ENCODE data around the gene DPF3. TPM values are rescaled to one million over a fixed set of nuclear protein-coding genes. Genes with fewer than 3 reads are reported as not detected.

Gene DPF3
- polyA plus RNA-seq, 2 donors = 0.16 to 0.37 TPM

- Histone ChIP-seq H3K27ac (ENCODE audit: low read depth in 2 of 2, low read length in 1 of 2) (no peak overlapping the region), H3K4me1 (ENCODE audit: control insufficient read depth in 2 of 2, insufficient read depth in 2 of 2, low read length in 1 of 2) (no peaks in the 10 kb centered on the region), H3K4me3 (ENCODE audit: low read depth in 1 of 2, low read length in 2 of 2) (peak overlapping the region in 1 of 2 donors; percentile 68), H3K36me3 (ENCODE audit: control insufficient read depth in 2 of 2, insufficient read depth in 2 of 2, low read length in 1 of 2) (no peaks in the 10 kb centered on the region), H3K9me3 (ENCODE audit: control insufficient read depth in 2 of 2, insufficient read depth in 1 of 2, low read depth in 1 of 2, low read length in 1 of 2) (no peaks in the 10 kb centered on the region), H3K27me3 (ENCODE audit: control insufficient read depth in 1 of 2, insufficient read depth in 2 of 2, low read length in 2 of 2) (no peaks in the 10 kb centered on the region)
- WGBS, 2 donors = 72 to 84% methylated on average over 22 of the region's 22 CpGs
These were observed 31.4 kb upstream of the DPF3 start for GRCh38 chr14:72925171-72925759.

- Histone ChIP-seq H3K27ac (ENCODE audit: low read depth in 2 of 2, low read length in 1 of 2) (no peak overlapping the region), H3K27me3 (ENCODE audit: control insufficient read depth in 1 of 2, insufficient read depth in 2 of 2, low read length in 2 of 2) (no peaks in the 10 kb centered on the region), H3K4me3 (ENCODE audit: low read depth in 1 of 2, low read length in 2 of 2) (no peak overlapping the region), H3K4me1 (ENCODE audit: control insufficient read depth in 2 of 2, insufficient read depth in 2 of 2, low read length in 1 of 2) (no peaks in the 10 kb centered on the region), H3K9me3 (ENCODE audit: control insufficient read depth in 2 of 2, insufficient read depth in 1 of 2, low read depth in 1 of 2, low read length in 1 of 2) (no peaks in the 10 kb centered on the region), H3K36me3 (ENCODE audit: control insufficient read depth in 2 of 2, insufficient read depth in 2 of 2, low read length in 1 of 2) (no peaks in the 10 kb centered on the region)
- WGBS, 2 donors = 55 to 60% methylated on average over 5 of the region's 5 CpGs
These were observed 30.4 kb upstream of the DPF3 start for GRCh38 chr14:72924337-72924736.

GRCh38 chr14:72921396-72921795, 27.5 kb upstream of the DPF3 start:
- Histone ChIP-seq H3K27ac (ENCODE audit: low read depth in 2 of 2, low read length in 1 of 2) (no peak overlapping the region), H3K36me3 (ENCODE audit: control insufficient read depth in 2 of 2, insufficient read depth in 2 of 2, low read length in 1 of 2) (no peaks in the 10 kb centered on the region), H3K4me1 (ENCODE audit: control insufficient read depth in 2 of 2, insufficient read depth in 2 of 2, low read length in 1 of 2) (no peaks in the 10 kb centered on the region), H3K4me3 (ENCODE audit: low read depth in 1 of 2, low read length in 2 of 2) (no peak overlapping the region), H3K9me3 (ENCODE audit: control insufficient read depth in 2 of 2, insufficient read depth in 1 of 2, low read depth in 1 of 2, low read length in 1 of 2) (no peaks in the 10 kb centered on the region), H3K27me3 (ENCODE audit: control insufficient read depth in 1 of 2, insufficient read depth in 2 of 2, low read length in 2 of 2) (no peaks in the 10 kb centered on the region)

- no peaks in the 10 kb centered on the region for H3K27me3 ChIP-seq (ENCODE audit: control insufficient read depth in 1 of 2, insufficient read depth in 2 of 2, low read length in 2 of 2)
- WGBS, 2 donors = 79 to 82% methylated on average over 2 of the region's 2 CpGs
- H3K9me3 ChIP-seq (ENCODE audit: control insufficient read depth in 2 of 2, insufficient read depth in 1 of 2, low read depth in 1 of 2, low read length in 1 of 2) = no peaks in the 10 kb centered on the region
- H3K4me1 ChIP-seq (ENCODE audit: control insufficient read depth in 2 of 2, insufficient read depth in 2 of 2, low read length in 1 of 2) = no peaks in the 10 kb centered on the region
- H3K4me3 ChIP-seq (ENCODE audit: low read depth in 1 of 2, low read length in 2 of 2) = no peak overlapping the region
- H3K36me3 ChIP-seq (ENCODE audit: control insufficient read depth in 2 of 2, insufficient read depth in 2 of 2, low read length in 1 of 2) = no peaks in the 10 kb centered on the region
- no peak overlapping the region for H3K27ac ChIP-seq (ENCODE audit: low read depth in 2 of 2, low read length in 1 of 2)
These were observed 26.1 kb upstream of the DPF3 start for GRCh38 chr14:72920008-72920407.

- Histone ChIP-seq H3K36me3 (ENCODE audit: control insufficient read depth in 2 of 2, insufficient read depth in 2 of 2, low read length in 1 of 2) (no peaks in the 10 kb centered on the region), H3K27ac (ENCODE audit: low read depth in 2 of 2, low read length in 1 of 2) (no peak overlapping the region)
These were observed 23.3 kb upstream of the DPF3 start for GRCh38 chr14:72917094-72917802.

GRCh38 chr14:72916174-72916573, 22.3 kb upstream of the DPF3 start:
- WGBS, 2 donors = 37 to 58% methylated on average over 6 of the region's 6 CpGs

More at GRCh38 chr14:72917094-72917802, 23.3 kb upstream of the DPF3 start:
- Histone ChIP-seq H3K9me3 (ENCODE audit: control insufficient read depth in 2 of 2, insufficient read depth in 1 of 2, low read depth in 1 of 2, low read length in 1 of 2) (no peaks in the 10 kb centered on the region), H3K27me3 (ENCODE audit: control insufficient read depth in 1 of 2, insufficient read depth in 2 of 2, low read length in 2 of 2) (no peaks in the 10 kb centered on the region), H3K4me3 (ENCODE audit: low read depth in 1 of 2, low read length in 2 of 2) (no peak overlapping the region), H3K4me1 (ENCODE audit: control insufficient read depth in 2 of 2, insufficient read depth in 2 of 2, low read length in 1 of 2) (no peaks in the 10 kb centered on the region)
- WGBS, 2 donors = 68% methylated on average over 9 of the region's 9 CpGs

GRCh38 chr14:72913809-72914208, 19.9 kb upstream of the DPF3 start:
- Histone ChIP-seq H3K4me1 (ENCODE audit: control insufficient read depth in 2 of 2, insufficient read depth in 2 of 2, low read length in 1 of 2) (no peaks in the 10 kb centered on the region), H3K9me3 (ENCODE audit: control insufficient read depth in 2 of 2, insufficient read depth in 1 of 2, low read depth in 1 of 2, low read length in 1 of 2) (no peaks in the 10 kb centered on the region), H3K27ac (ENCODE audit: low read depth in 2 of 2, low read length in 1 of 2) (no peak overlapping the region), H3K36me3 (ENCODE audit: control insufficient read depth in 2 of 2, insufficient read depth in 2 of 2, low read length in 1 of 2) (no peaks in the 10 kb centered on the region), H3K4me3 (ENCODE audit: low read depth in 1 of 2, low read length in 2 of 2) (no peak overlapping the region), H3K27me3 (ENCODE audit: control insufficient read depth in 1 of 2, insufficient read depth in 2 of 2, low read length in 2 of 2) (no peaks in the 10 kb centered on the region)
- 46% methylated on average over 2 of the region's 2 CpGs for WGBS, 2 donors

More at GRCh38 chr14:72916174-72916573, 22.3 kb upstream of the DPF3 start:
- no peaks in the 10 kb centered on the region for H3K27me3 ChIP-seq (ENCODE audit: control insufficient read depth in 1 of 2, insufficient read depth in 2 of 2, low read length in 2 of 2)
- H3K9me3 ChIP-seq (ENCODE audit: control insufficient read depth in 2 of 2, insufficient read depth in 1 of 2, low read depth in 1 of 2, low read length in 1 of 2) = no peaks in the 10 kb centered on the region
- no peaks in the 10 kb centered on the region for H3K4me1 ChIP-seq (ENCODE audit: control insufficient read depth in 2 of 2, insufficient read depth in 2 of 2, low read length in 1 of 2)
- no peaks in the 10 kb centered on the region for H3K36me3 ChIP-seq (ENCODE audit: control insufficient read depth in 2 of 2, insufficient read depth in 2 of 2, low read length in 1 of 2)
- no peak overlapping the region for H3K4me3 ChIP-seq (ENCODE audit: low read depth in 1 of 2, low read length in 2 of 2)
- H3K27ac ChIP-seq (ENCODE audit: low read depth in 2 of 2, low read length in 1 of 2) = no peak overlapping the region

- WGBS, 2 donors = 32 to 51% methylated on average over 5 of the region's 5 CpGs
- Histone ChIP-seq H3K4me3 (ENCODE audit: low read depth in 1 of 2, low read length in 2 of 2) (no peak overlapping the region), H3K27ac (ENCODE audit: low read depth in 2 of 2, low read length in 1 of 2) (no peak overlapping the region), H3K4me1 (ENCODE audit: control insufficient read depth in 2 of 2, insufficient read depth in 2 of 2, low read length in 1 of 2) (no peaks in the 10 kb centered on the region), H3K27me3 (ENCODE audit: control insufficient read depth in 1 of 2, insufficient read depth in 2 of 2, low read length in 2 of 2) (no peaks in the 10 kb centered on the region), H3K9me3 (ENCODE audit: control insufficient read depth in 2 of 2, insufficient read depth in 1 of 2, low read depth in 1 of 2, low read length in 1 of 2) (no peaks in the 10 kb centered on the region), H3K36me3 (ENCODE audit: control insufficient read depth in 2 of 2, insufficient read depth in 2 of 2, low read length in 1 of 2) (no peaks in the 10 kb centered on the region)
These were observed 15.3 kb upstream of the DPF3 start for GRCh38 chr14:72909163-72909562.

- H3K4me3 ChIP-seq (ENCODE audit: low read depth in 1 of 2, low read length in 2 of 2) = no peak overlapping the region
- no peak overlapping the region for H3K27ac ChIP-seq (ENCODE audit: low read depth in 2 of 2, low read length in 1 of 2)
- no peaks in the 10 kb centered on the region for H3K27me3 ChIP-seq (ENCODE audit: control insufficient read depth in 1 of 2, insufficient read depth in 2 of 2, low read length in 2 of 2)
- H3K4me1 ChIP-seq (ENCODE audit: control insufficient read depth in 2 of 2, insufficient read depth in 2 of 2, low read length in 1 of 2) = no peaks in the 10 kb centered on the region
- 31 to 38% methylated on average over 5 of the region's 5 CpGs for WGBS, 2 donors
- no peaks in the 10 kb centered on the region for H3K36me3 ChIP-seq (ENCODE audit: control insufficient read depth in 2 of 2, insufficient read depth in 2 of 2, low read length in 1 of 2)
- H3K9me3 ChIP-seq (ENCODE audit: control insufficient read depth in 2 of 2, insufficient read depth in 1 of 2, low read depth in 1 of 2, low read length in 1 of 2) = no peaks in the 10 kb centered on the region
These were observed 14.0 kb upstream of the DPF3 start for GRCh38 chr14:72907886-72908285.

- H3K27me3 ChIP-seq (ENCODE audit: control insufficient read depth in 1 of 2, insufficient read depth in 2 of 2, low read length in 2 of 2) = no peaks in the 10 kb centered on the region
- no peaks in the 10 kb centered on the region for H3K9me3 ChIP-seq (ENCODE audit: control insufficient read depth in 2 of 2, insufficient read depth in 1 of 2, low read depth in 1 of 2, low read length in 1 of 2)
- H3K36me3 ChIP-seq (ENCODE audit: control insufficient read depth in 2 of 2, insufficient read depth in 2 of 2, low read length in 1 of 2) = no peaks in the 10 kb centered on the region
- 39 to 47% methylated on average over 1 of the region's 1 CpG for WGBS, 2 donors
- H3K4me3 ChIP-seq (ENCODE audit: low read depth in 1 of 2, low read length in 2 of 2) = no peak overlapping the region
- no peaks in the 10 kb centered on the region for H3K4me1 ChIP-seq (ENCODE audit: control insufficient read depth in 2 of 2, insufficient read depth in 2 of 2, low read length in 1 of 2)
- H3K27ac ChIP-seq (ENCODE audit: low read depth in 2 of 2, low read length in 1 of 2) = no peak overlapping the region
These were observed 13.0 kb upstream of the DPF3 start for GRCh38 chr14:72906879-72907278.
